WERI-Rb-1 (cell line): ENCODE measurements around the gene PRKAR1B.
"Not testable (repeated sequence)": the region's sequence is repeated elsewhere in the genome, so short reads cannot be mapped to it uniquely, and the experiment has no call there.

ENCODE experiments used
- DNase-seq: peaks from one replicate; pipeline ENCODE4 v3.0.0-alpha.2; 2020
- H3K27ac ChIP-seq: fragments of 250-450 bp; sonication (Bioruptor Pico); 2 replicates; pipeline ENCODE4 v1.5.1; 2020; ENCODE audit warnings: mild to moderate bottlenecking, moderate library complexity
- H3K27me3 ChIP-seq: fragments of 250-450 bp; sonication (Bioruptor Pico); 2 replicates; pipeline ENCODE4 v1.5.1; 2021; ENCODE audit warnings: mild to moderate bottlenecking, low read depth, moderate library complexity; ENCODE audit not compliant: insufficient read depth, severe bottlenecking
- H3K36me3 ChIP-seq: fragments of 250-450 bp; sonication (Bioruptor Pico); 2 replicates; pipeline ENCODE4 v1.5.1; 2020; ENCODE audit warnings: mild to moderate bottlenecking, moderate library complexity
- H3K4me3 ChIP-seq: 2 replicates; pipeline ENCODE4 v1.5.1; 2011; ENCODE audit warnings: low read depth, mild to moderate bottlenecking, control low read depth, low read length
- H3K9me3 ChIP-seq: fragments of 250-450 bp; sonication (Bioruptor Pico); 2 replicates; pipeline ENCODE4 v1.5.1; 2021; ENCODE audit warnings: mild to moderate bottlenecking, moderate library complexity; ENCODE audit not compliant: severe bottlenecking
- CTCF ChIP-seq: IDR thresholded peaks from 2 replicates; pipeline ENCODE4 v1.5.1; 2011; ENCODE audit warnings: low read depth, mild to moderate bottlenecking, control low read depth, inconsistent platforms, low read length

The PRKAR1B gene

GRCh38 chr7:637826-638225, 89.3 kb downstream of the PRKAR1B start:
- Histone ChIP-seq H3K27ac (no peak overlapping the region), H3K9me3 (no peaks in the 10 kb centered on the region), H3K36me3 (no peaks in the 10 kb centered on the region), H3K4me3 (no peak overlapping the region), H3K27me3 (no peaks in the 10 kb centered on the region)
- TF ChIP-seq CTCF = no peak
- no peak for DNase-seq

- Histone ChIP-seq H3K9me3 (no peaks in the 10 kb centered on the region), H3K27ac (no peak overlapping the region), H3K27me3 (no peaks in the 10 kb centered on the region), H3K36me3 (no peaks in the 10 kb centered on the region), H3K4me3 (no peak overlapping the region)
- no peak for DNase-seq
- TF ChIP-seq CTCF = peak; percentile 50
Observed at GRCh38 chr7:636396-636795, 90.7 kb downstream of the PRKAR1B start.

GRCh38 chr7:635687-636382, 91.2 kb downstream of the PRKAR1B start:
- H3K27ac ChIP-seq, H3K4me3 ChIP-seq, DNase-seq, H3K27me3 ChIP-seq, H3K9me3 ChIP-seq, H3K36me3 ChIP-seq: not testable (repeated sequence)

- TF ChIP-seq CTCF = no peak
- no peak overlapping the region for H3K4me3 ChIP-seq
- no peaks in the 10 kb centered on the region for H3K9me3 ChIP-seq
- no peak overlapping the region for H3K27ac ChIP-seq
- no peaks in the 10 kb centered on the region for H3K27me3 ChIP-seq
- no peak for DNase-seq
- no peaks in the 10 kb centered on the region for H3K36me3 ChIP-seq
Observed at GRCh38 chr7:635227-635626, 91.9 kb downstream of the PRKAR1B start.

GRCh38 chr7:633381-634018, 93.6 kb downstream of the PRKAR1B start:
- Histone ChIP-seq H3K27ac (no peak overlapping the region), H3K27me3 (no peaks in the 10 kb centered on the region), H3K36me3 (no peaks in the 10 kb centered on the region), H3K4me3 (no peak overlapping the region), H3K9me3 (no peaks in the 10 kb centered on the region)
- no peak for TF ChIP-seq CTCF
- no peak for DNase-seq

- no peak for TF ChIP-seq CTCF
- Histone ChIP-seq H3K4me3 (no peak overlapping the region), H3K27ac (no peak overlapping the region), H3K27me3 (no peaks in the 10 kb centered on the region), H3K36me3 (no peaks in the 10 kb centered on the region), H3K9me3 (no peaks in the 10 kb centered on the region)
- DNase-seq = no peak
Observed at GRCh38 chr7:632831-633210, 94.3 kb downstream of the PRKAR1B start.
